Naive B cell (primary cell): ENCODE measurements around the gene MED13L. TPM values are rescaled to one million over a fixed set of nuclear protein-coding genes. Genes with fewer than 3 reads are reported as not detected.

ENCODE experiments used
- ATAC-seq, 2 donors: fragments of 150-1000 bp; cut with Tn5 transposase; 2 replicates each; pipeline ENCODE4 v1.10.0; 2021; ENCODE audit warnings: low read depth in 2 of 2, mild to moderate bottlenecking in 2 of 2, moderate library complexity in 2 of 2
- DNase-seq: peaks from one replicate; pipeline ENCODE4 v3.0.0; 2022
- H3K27ac Mint-ChIP-seq, 6 donors: one replicate each; pipeline ENCODE4 v1.8.0; 2020 to 2022; ENCODE audit warnings: mild to moderate bottlenecking in 6 of 6, mixed read lengths in 6 of 6, moderate library complexity in 5 of 6, inconsistent platforms in 2 of 6
- H3K27me3 Mint-ChIP-seq, 3 donors: one replicate each; pipeline ENCODE4 v1.8.0; 2021 to 2022; ENCODE audit warnings: mixed read lengths in 3 of 3, mild to moderate bottlenecking in 1 of 3
- H3K36me3 Mint-ChIP-seq, 2 donors: one replicate each; pipeline ENCODE4 v1.8.0; 2020 to 2022; ENCODE audit warnings: mixed read lengths in 2 of 2, inconsistent platforms in 1 of 2, mild to moderate bottlenecking in 1 of 2
- H3K4me1 Mint-ChIP-seq, 3 donors: one replicate each; pipeline ENCODE4 v1.8.0; 2020 to 2022; ENCODE audit warnings: mixed read lengths in 3 of 3, inconsistent platforms in 1 of 3, mild to moderate bottlenecking in 1 of 3, moderate library complexity in 1 of 3
- H3K4me3 Mint-ChIP-seq, 8 donors: one replicate each; pipeline ENCODE4 v1.8.0; 2020 to 2022; ENCODE audit warnings: mild to moderate bottlenecking in 8 of 8, mixed read lengths in 8 of 8, moderate library complexity in 8 of 8, inconsistent platforms in 2 of 8
- H3K9me3 Mint-ChIP-seq, 7 donors: one replicate each; pipeline ENCODE4 v1.8.0; 2020 to 2022; ENCODE audit warnings: mixed read lengths in 7 of 7, mild to moderate bottlenecking in 5 of 7, inconsistent platforms in 2 of 7, moderate library complexity in 1 of 7
- polyA plus RNA-seq, 6 donors: library from polyadenylated mRNA; unstranded; fragments of 300-500 nt; fragmentation: Illumina TruSeq; gene quantifications; one replicate each; pipeline ENCODE4 v1.2.3, GENCODE V29; 2021; ENCODE audit warnings: low read depth in 6 of 6

The MED13L gene
- polyA plus RNA-seq, 6 donors from 2014 or later: 12.5 to 19.2 (median 16.2) TPM

- Mint-ChIP-seq H3K27ac (peak overlapping the region in 3 of 6 donors; percentile 36 to 67 (median 56)), H3K27me3 (no peaks in the 10 kb centered on the region), H3K4me1 (no peaks in the 10 kb centered on the region), H3K36me3 (peaks cover 11 to 16% of the 10 kb centered on the region in 2 donors), H3K9me3 (no peaks in the 10 kb centered on the region), H3K4me3 (no peak overlapping the region)
- DNase-seq (no peak), ATAC-seq (no peak)
Measured at GRCh38 chr12:115957686-115958290, 319.7 kb downstream of the MED13L start.

GRCh38 chr12:115956659-115957058, 320.8 kb downstream of the MED13L start:
- Mint-ChIP-seq H3K27me3 (no peaks in the 10 kb centered on the region), H3K4me1 (no peaks in the 10 kb centered on the region), H3K4me3 (no peak overlapping the region), H3K36me3 (peaks cover 10 to 20% of the 10 kb centered on the region in 2 donors), H3K9me3 (no peaks in the 10 kb centered on the region), H3K27ac (peak overlapping the region in 1 of 6 donors; percentile 42)
- DNase-seq (no peak), ATAC-seq (no peak)

GRCh38 chr12:115956236-115956635, 321.3 kb downstream of the MED13L start:
- peaks cover 7 to 18% of the 10 kb centered on the region in 2 donors for H3K36me3 Mint-ChIP-seq
- H3K9me3 Mint-ChIP-seq: no peaks in the 10 kb centered on the region
- no peaks in the 10 kb centered on the region for H3K4me1 Mint-ChIP-seq
- H3K27me3 Mint-ChIP-seq: no peaks in the 10 kb centered on the region
- H3K27ac Mint-ChIP-seq: peak overlapping the region in 1 of 6 donors; percentile 9
- no peak for ATAC-seq
- DNase-seq: no peak
- no peak overlapping the region for H3K4me3 Mint-ChIP-seq

GRCh38 chr12:115953450-115953849, 324.0 kb downstream of the MED13L start:
- Mint-ChIP-seq H3K4me1 (no peaks in the 10 kb centered on the region), H3K4me3 (no peak overlapping the region), H3K9me3 (no peaks in the 10 kb centered on the region), H3K27ac (no peak overlapping the region), H3K27me3 (no peaks in the 10 kb centered on the region), H3K36me3 (peaks cover 0 to 12% of the 10 kb centered on the region in 2 donors)
- ATAC-seq (no peak), DNase-seq (no peak)

GRCh38 chr12:115953031-115953430, 324.5 kb downstream of the MED13L start:
- ATAC-seq: no peak
- Mint-ChIP-seq H3K27ac (no peak overlapping the region), H3K9me3 (no peaks in the 10 kb centered on the region), H3K4me1 (peaks cover 0 to 3% (median 0%) of the 10 kb centered on the region in 3 donors), H3K36me3 (peaks cover 0 to 8% of the 10 kb centered on the region in 2 donors), H3K4me3 (no peak overlapping the region), H3K27me3 (no peaks in the 10 kb centered on the region)
- DNase-seq: no peak

GRCh38 chr12:115950959-115951358, 326.5 kb downstream of the MED13L start:
- Mint-ChIP-seq H3K4me1 (peaks cover 0 to 3% (median 0%) of the 10 kb centered on the region in 3 donors), H3K36me3 (peaks cover 0 to 4% of the 10 kb centered on the region in 2 donors), H3K27me3 (no peaks in the 10 kb centered on the region), H3K9me3 (no peaks in the 10 kb centered on the region), H3K4me3 (peak overlapping the region in 1 of 8 donors; percentile 29), H3K27ac (peak overlapping the region in 1 of 6 donors; percentile 51)
- ATAC-seq: no peak
- no peak for DNase-seq

- Mint-ChIP-seq H3K4me1 (peaks cover 0 to 3% (median 0%) of the 10 kb centered on the region in 3 donors), H3K27me3 (no peaks in the 10 kb centered on the region), H3K36me3 (peaks cover 0 to 4% of the 10 kb centered on the region in 2 donors), H3K4me3 (peak overlapping the region in 1 of 8 donors; percentile 5), H3K9me3 (no peaks in the 10 kb centered on the region), H3K27ac (no peak overlapping the region)
- no peak for DNase-seq
- no peak for ATAC-seq
Measured at GRCh38 chr12:115949675-115950074, 327.8 kb downstream of the MED13L start.

GRCh38 chr12:115947696-115948062, 329.8 kb downstream of the MED13L start:
- ATAC-seq: no peak
- Mint-ChIP-seq H3K9me3 (no peaks in the 10 kb centered on the region), H3K27ac (peak overlapping the region in 1 of 6 donors; percentile 64), H3K27me3 (no peaks in the 10 kb centered on the region), H3K4me1 (peaks cover 0 to 3% (median 0%) of the 10 kb centered on the region in 3 donors), H3K4me3 (no peak overlapping the region), H3K36me3 (peaks cover 0 to 4% of the 10 kb centered on the region in 2 donors)
- no peak for DNase-seq

GRCh38 chr12:115946867-115947695, 330.4 kb downstream of the MED13L start:
- peaks cover 0 to 1% (median 0%) of the 10 kb centered on the region in 7 donors for H3K9me3 Mint-ChIP-seq
- no peaks in the 10 kb centered on the region for H3K36me3 Mint-ChIP-seq
- H3K4me1 Mint-ChIP-seq: peaks cover 0 to 3% (median 0%) of the 10 kb centered on the region in 3 donors
- peak overlapping the region in 2 of 6 donors; percentile 41 to 64 for H3K27ac Mint-ChIP-seq
- DNase-seq (no peak), ATAC-seq (no peak)
- H3K27me3 Mint-ChIP-seq: no peaks in the 10 kb centered on the region
- no peak overlapping the region for H3K4me3 Mint-ChIP-seq

GRCh38 chr12:115946092-115946491, 331.4 kb downstream of the MED13L start:
- DNase-seq (no peak), ATAC-seq (no peak)
- Mint-ChIP-seq H3K36me3 (no peaks in the 10 kb centered on the region), H3K4me3 (no peak overlapping the region), H3K27me3 (no peaks in the 10 kb centered on the region), H3K9me3 (peaks cover 0 to 1% (median 0%) of the 10 kb centered on the region in 7 donors), H3K27ac (no peak overlapping the region), H3K4me1 (peaks cover 0 to 3% (median 0%) of the 10 kb centered on the region in 3 donors)

- H3K4me1 Mint-ChIP-seq: peaks cover 0 to 3% (median 0%) of the 10 kb centered on the region in 3 donors
- H3K36me3 Mint-ChIP-seq: no peaks in the 10 kb centered on the region
- ATAC-seq (no peak), DNase-seq (no peak)
- H3K27me3 Mint-ChIP-seq: no peaks in the 10 kb centered on the region
- peak overlapping the region in 1 of 6 donors; percentile 4 for H3K27ac Mint-ChIP-seq
- peak overlapping the region in 1 of 8 donors; percentile 35 for H3K4me3 Mint-ChIP-seq
- H3K9me3 Mint-ChIP-seq: peaks cover 0 to 1% (median 0%) of the 10 kb centered on the region in 7 donors
Measured at GRCh38 chr12:115945491-115945885, 332.0 kb downstream of the MED13L start.

- H3K36me3 Mint-ChIP-seq: no peaks in the 10 kb centered on the region
- no peak for ATAC-seq
- peak overlapping the region in 1 of 8 donors; percentile 35 for H3K4me3 Mint-ChIP-seq
- H3K27ac Mint-ChIP-seq: peak overlapping the region in 1 of 6 donors; percentile 4
- H3K27me3 Mint-ChIP-seq: no peaks in the 10 kb centered on the region
- H3K4me1 Mint-ChIP-seq: peaks cover 0 to 3% (median 0%) of the 10 kb centered on the region in 3 donors
- H3K9me3 Mint-ChIP-seq: peaks cover 0 to 1% (median 0%) of the 10 kb centered on the region in 7 donors
- no peak for DNase-seq
Measured at GRCh38 chr12:115944837-115945490, 332.5 kb downstream of the MED13L start.

- Mint-ChIP-seq H3K4me3 (peak overlapping the region in 1 of 8 donors; percentile 55), H3K27me3 (peaks cover 0 to 2% (median under 1%) of the 10 kb centered on the region in 3 donors), H3K4me1 (peaks cover 0 to 3% (median 0%) of the 10 kb centered on the region in 3 donors), H3K36me3 (peaks cover 0 to 2% of the 10 kb centered on the region in 2 donors), H3K27ac (peak overlapping the region in 2 of 6 donors; percentile 46 to 57), H3K9me3 (peaks cover 0 to 1% (median under 1%) of the 10 kb centered on the region in 7 donors)
- DNase-seq (no peak), ATAC-seq (no peak)
Measured at GRCh38 chr12:115944392-115944742, 333.1 kb downstream of the MED13L start.
